OCI-LY3 (cell line): ENCODE data around the gene IGFBP4.

Source experiments
- H2AFZ ChIP-seq: fragments of 200-600, 300-600 bp; shearing (Covaris generic); 2 replicates; pipeline ENCODE4 v1.6.0; 2014; ENCODE audit warnings: antibody characterized with exemption, low read depth, low read length
- H3K27ac ChIP-seq: fragments of 200-600, 300-600 bp; sonication (generic); 2 replicates; pipeline ENCODE4 v1.5.1; 2014; ENCODE audit warnings: mild to moderate bottlenecking, low read length, moderate library complexity, mixed read lengths
- H3K27me3 ChIP-seq: fragments of 200-600, 300-600 bp; sonication (generic); 2 replicates; pipeline ENCODE4 v1.6.1; 2014; ENCODE audit warnings: low read depth, low read length, mixed read lengths
- H3K36me3 ChIP-seq: fragments of 200-600, 300-600 bp; sonication (generic); replicated peaks from 2 replicates; pipeline ENCODE3; 2014; ENCODE audit warnings: low read depth, low read length, mixed read lengths
- H3K4me1 ChIP-seq: fragments of 300-600, 200-600 bp; sonication (generic); 2 replicates; pipeline ENCODE4 v1.6.1; 2014; ENCODE audit warnings: low read length, mixed read lengths
- H3K4me2 ChIP-seq: fragments of 200-600, 300-600 bp; sonication (generic); 2 replicates; pipeline ENCODE4 v1.6.1; 2014; ENCODE audit warnings: low read length, mixed read lengths
- H3K4me3 ChIP-seq: fragments of 300-600, 200-600 bp; sonication (generic); 2 replicates; pipeline ENCODE4 v1.5.1; 2014; ENCODE audit warnings: antibody characterized with exemption, mild to moderate bottlenecking, low read length, moderate library complexity
- H3K79me2 ChIP-seq: fragments of 300-600, 200-600 bp; shearing (Covaris generic); 2 replicates; pipeline ENCODE4 v1.6.1; 2014; ENCODE audit warnings: mild to moderate bottlenecking, low read length, mixed read lengths
- H3K9ac ChIP-seq: fragments of 300-600, 200-600 bp; shearing (Covaris generic); 2 replicates; pipeline ENCODE4 v1.6.0; 2014; ENCODE audit warnings: mild to moderate bottlenecking, low read length, moderate library complexity
- H3K9me3 ChIP-seq: fragments of 200-600, 300-600 bp; shearing (Covaris generic); 2 replicates; pipeline ENCODE4 v1.6.1; 2014; ENCODE audit warnings: low read length, mixed read lengths; ENCODE audit not compliant: insufficient read depth
- H4K20me1 ChIP-seq: fragments of 200-600, 300-600 bp; sonication (generic); 2 replicates; pipeline ENCODE4 v1.6.1; 2016; ENCODE audit warnings: low read length, mixed read lengths; ENCODE audit not compliant: insufficient read depth
- CTCF ChIP-seq: fragments of 200-600, 300-600 bp; sonication (generic); IDR thresholded peaks from 2 replicates; pipeline ENCODE4 v1.5.1; 2014; ENCODE audit warnings: antibody characterized with exemption, low read length, low read depth
- EZH2phosphoT487 ChIP-seq: fragments of 200-600 bp; shearing (Covaris generic); IDR thresholded peaks from 2 replicates; pipeline ENCODE4 v1.6.1; 2018; ENCODE audit warnings: antibody characterized with exemption, mixed run types, low read depth

Gene IGFBP4

GRCh38 chr17:40443196-40443987 is at the start of gene IGFBP4:
Gene IGFBP4 (plus strand): TSS chr17:40443450. CDS start chr17:40443736, 286 bp downstream.
- Histone ChIP-seq H2AFZ (peak within 1 kb of the TSS; percentile 26; the same call in 1 of the 2 replicates), H3K79me2 (peaks cover 45% of the 10 kb centered on the region), H3K27ac (peak within 1 kb of the TSS; percentile 74), H3K4me1 (peaks cover 29% of the 10 kb centered on the region), H3K9ac (peak within 1 kb of the TSS; percentile 87), H3K9me3 (no peaks in the 10 kb centered on the region), H3K4me3 (peak within 1 kb of the TSS; percentile 96), H3K27me3 (no peaks in the 10 kb centered on the region), H3K36me3 (peaks cover 16% of the 10 kb centered on the region), H4K20me1 (0 out of 2 replicates have a peak, but pooled peaks cover 2% of the 10 kb centered on the region), H3K4me2 (peak within 1 kb of the TSS; percentile 98)
- TF ChIP-seq CTCF: peak; percentile 50
- TF ChIP-seq EZH2phosphoT487: no peak

GRCh38 chr17:40399185-40399584 is 44.1 kb upstream of the IGFBP4 start:
- no peak overlapping the region for H3K9ac ChIP-seq
- no peak overlapping the region for H3K27ac ChIP-seq
- no peak overlapping the region for H3K4me2 ChIP-seq
- H3K79me2 ChIP-seq: no peaks in the 10 kb centered on the region
- peak; percentile 61 for TF ChIP-seq CTCF
- no peak for TF ChIP-seq EZH2phosphoT487
- no peak overlapping the region for H2AFZ ChIP-seq
- H4K20me1 ChIP-seq: no peaks in the 10 kb centered on the region
- peaks cover 71% of the 10 kb centered on the region for H3K36me3 ChIP-seq
- no peak overlapping the region for H3K4me3 ChIP-seq
- no peaks in the 10 kb centered on the region for H3K9me3 ChIP-seq
- H3K27me3 ChIP-seq: no peaks in the 10 kb centered on the region
- no peaks in the 10 kb centered on the region for H3K4me1 ChIP-seq

GRCh38 chr17:40402668-40403067 is 40.6 kb upstream of the IGFBP4 start:
- no peak overlapping the region for H3K9ac ChIP-seq
- H3K27ac ChIP-seq: no peak overlapping the region
- H3K4me1 ChIP-seq: no peaks in the 10 kb centered on the region
- no peak for TF ChIP-seq EZH2phosphoT487
- no peak for TF ChIP-seq CTCF
- no peaks in the 10 kb centered on the region for H4K20me1 ChIP-seq
- peaks cover 75% of the 10 kb centered on the region for H3K36me3 ChIP-seq
- no peak overlapping the region for H3K4me3 ChIP-seq
- no peaks in the 10 kb centered on the region for H3K79me2 ChIP-seq
- H3K9me3 ChIP-seq: no peaks in the 10 kb centered on the region
- no peak overlapping the region for H3K4me2 ChIP-seq
- no peak overlapping the region for H2AFZ ChIP-seq
- no peaks in the 10 kb centered on the region for H3K27me3 ChIP-seq

GRCh38 chr17:40404003-40404402 is 39.2 kb upstream of the IGFBP4 start:
- no peak overlapping the region for H3K4me2 ChIP-seq
- H3K9me3 ChIP-seq: no peaks in the 10 kb centered on the region
- no peak overlapping the region for H2AFZ ChIP-seq
- H3K27me3 ChIP-seq: no peaks in the 10 kb centered on the region
- TF ChIP-seq CTCF (no peak), EZH2phosphoT487 (no peak)
- H3K9ac ChIP-seq: no peak overlapping the region
- no peaks in the 10 kb centered on the region for H3K4me1 ChIP-seq
- H4K20me1 ChIP-seq: no peaks in the 10 kb centered on the region
- H3K79me2 ChIP-seq: no peaks in the 10 kb centered on the region
- peaks cover 74% of the 10 kb centered on the region for H3K36me3 ChIP-seq
- no peak overlapping the region for H3K27ac ChIP-seq
- no peak overlapping the region for H3K4me3 ChIP-seq
